Epithelial cell of proximal tubule (primary cell): Measurements from ENCODE around the gene RPS21. TPM values are rescaled to one million over a fixed set of nuclear protein-coding genes. Genes with fewer than 3 reads are reported as not detected.

Experiments
- DNase-seq: peaks from one replicate; pipeline ENCODE4 v3.0.0-alpha.2; 2011; ENCODE audit warnings: low read depth
- H3K4me3 ChIP-seq: 2 replicates; pipeline ENCODE4 v1.5.1; 2011; ENCODE audit warnings: low read depth, mild to moderate bottlenecking, low read length
- total RNA-seq: library from RNA; depleted of rRNA; stranded (reverse); fragments of >200 nt; gene quantifications from 2 replicates; pipeline ENCODE4 v1.2.3, GENCODE V29; 2015
- TF ChIP-seq, protein P1 (sequence below): conservative IDR thresholded peaks from 2 replicates; pipeline ENCODE4 v1.5.1; 2012; ENCODE audit warnings: low read depth, mild to moderate bottlenecking, low read length

RPS21 gene
- total RNA-seq, 1 donor from 2014 or later: 2,322 TPM

DNA sequence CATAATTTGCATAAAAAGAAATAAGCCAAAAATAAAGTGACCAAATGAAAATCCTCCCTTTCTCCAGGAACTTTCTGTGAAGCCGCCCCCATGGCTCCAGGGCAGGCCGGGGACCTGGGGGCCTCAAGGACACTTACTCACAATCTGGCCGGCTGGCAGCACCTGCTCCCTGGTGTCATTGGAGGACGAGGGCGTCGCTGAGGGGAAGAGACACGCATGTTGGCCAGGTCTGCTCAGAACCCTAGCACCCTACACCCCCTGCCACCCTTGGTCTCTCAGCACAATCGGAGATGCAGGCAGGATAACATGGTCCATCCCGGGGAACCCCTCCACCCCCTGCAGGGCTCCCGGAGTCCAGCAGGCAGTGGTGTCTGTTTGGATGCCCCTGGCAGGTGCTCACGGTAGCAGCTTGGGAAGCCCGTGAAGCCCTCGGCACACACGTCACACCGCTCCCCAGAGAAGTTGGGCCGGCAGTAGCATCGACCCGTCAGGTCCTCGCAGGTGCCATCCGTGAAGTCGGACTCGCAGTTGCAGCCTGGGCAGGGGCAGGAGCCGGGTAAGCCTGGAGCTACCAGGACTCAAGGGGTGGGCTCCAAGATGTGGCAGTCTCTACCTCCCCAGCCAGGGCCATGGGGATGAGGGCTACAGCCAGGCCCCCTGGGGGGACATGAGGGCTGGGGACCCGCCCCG lies 41.1 kb upstream of the RPS21 start:
- H3K4me3 ChIP-seq: no peak overlapping the region
- TF ChIP-seq, protein P1, sequence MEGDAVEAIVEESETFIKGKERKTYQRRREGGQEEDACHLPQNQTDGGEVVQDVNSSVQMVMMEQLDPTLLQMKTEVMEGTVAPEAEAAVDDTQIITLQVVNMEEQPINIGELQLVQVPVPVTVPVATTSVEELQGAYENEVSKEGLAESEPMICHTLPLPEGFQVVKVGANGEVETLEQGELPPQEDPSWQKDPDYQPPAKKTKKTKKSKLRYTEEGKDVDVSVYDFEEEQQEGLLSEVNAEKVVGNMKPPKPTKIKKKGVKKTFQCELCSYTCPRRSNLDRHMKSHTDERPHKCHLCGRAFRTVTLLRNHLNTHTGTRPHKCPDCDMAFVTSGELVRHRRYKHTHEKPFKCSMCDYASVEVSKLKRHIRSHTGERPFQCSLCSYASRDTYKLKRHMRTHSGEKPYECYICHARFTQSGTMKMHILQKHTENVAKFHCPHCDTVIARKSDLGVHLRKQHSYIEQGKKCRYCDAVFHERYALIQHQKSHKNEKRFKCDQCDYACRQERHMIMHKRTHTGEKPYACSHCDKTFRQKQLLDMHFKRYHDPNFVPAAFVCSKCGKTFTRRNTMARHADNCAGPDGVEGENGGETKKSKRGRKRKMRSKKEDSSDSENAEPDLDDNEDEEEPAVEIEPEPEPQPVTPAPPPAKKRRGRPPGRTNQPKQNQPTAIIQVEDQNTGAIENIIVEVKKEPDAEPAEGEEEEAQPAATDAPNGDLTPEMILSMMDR: no peak
- DNase-seq: no peak

DNA sequence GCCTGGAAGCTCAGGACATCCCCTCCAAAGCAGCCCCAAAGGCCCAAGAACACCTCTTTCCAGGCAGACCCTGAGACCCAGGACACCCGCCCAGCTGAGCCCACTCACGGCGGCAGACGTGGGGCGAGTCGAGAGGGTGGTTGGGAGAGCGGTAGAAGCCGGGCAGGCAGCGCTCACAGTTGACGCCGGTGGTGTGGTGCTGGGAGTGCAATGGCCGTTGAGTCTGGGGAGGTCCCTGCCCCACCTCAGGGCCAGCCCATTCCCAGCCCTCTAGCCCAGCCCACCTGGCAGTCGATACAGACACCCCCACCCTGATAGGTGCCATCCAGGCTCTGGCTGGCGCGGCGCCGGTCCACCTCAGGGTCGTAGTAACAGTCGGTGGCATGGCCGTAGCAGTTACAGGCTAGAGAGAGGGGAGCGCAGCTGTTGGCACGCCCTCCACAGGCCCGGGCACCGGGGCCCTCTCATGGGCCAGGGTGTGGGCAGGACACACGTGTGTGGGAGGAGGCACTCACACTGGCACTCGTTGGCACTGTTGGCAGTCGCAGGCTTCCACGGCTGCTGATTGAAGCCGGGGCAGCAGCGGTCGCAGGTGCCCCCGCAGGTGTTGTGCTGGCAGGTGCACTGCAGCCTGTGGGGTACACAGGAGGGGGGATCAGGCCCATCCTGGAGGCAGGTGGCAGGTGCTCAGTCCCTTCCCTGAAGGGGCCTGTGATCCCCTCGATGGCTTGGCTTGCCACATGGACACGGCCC lies 40.3 kb upstream of the RPS21 start:
- DNase-seq: no peak
- no peak overlapping the region for H3K4me3 ChIP-seq
- TF ChIP-seq, protein P1: no peak

DNA sequence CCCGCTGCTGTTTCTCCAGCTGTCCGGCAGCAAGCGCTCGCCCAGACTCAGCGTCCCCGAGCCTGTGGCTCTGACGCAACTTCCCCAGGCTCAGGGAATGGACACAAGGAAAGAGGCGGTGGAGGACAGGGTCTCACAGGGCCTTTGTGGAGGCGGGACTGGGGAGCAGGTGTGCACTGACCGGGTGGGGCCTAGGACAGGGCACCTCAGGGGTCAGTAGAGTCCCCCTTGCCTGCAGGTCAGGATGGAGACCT lies 39.8 kb upstream of the RPS21 start:
- DNase-seq: no peak
- TF ChIP-seq, protein P1: no peak
- H3K4me3 ChIP-seq: no peak overlapping the region

DNA sequence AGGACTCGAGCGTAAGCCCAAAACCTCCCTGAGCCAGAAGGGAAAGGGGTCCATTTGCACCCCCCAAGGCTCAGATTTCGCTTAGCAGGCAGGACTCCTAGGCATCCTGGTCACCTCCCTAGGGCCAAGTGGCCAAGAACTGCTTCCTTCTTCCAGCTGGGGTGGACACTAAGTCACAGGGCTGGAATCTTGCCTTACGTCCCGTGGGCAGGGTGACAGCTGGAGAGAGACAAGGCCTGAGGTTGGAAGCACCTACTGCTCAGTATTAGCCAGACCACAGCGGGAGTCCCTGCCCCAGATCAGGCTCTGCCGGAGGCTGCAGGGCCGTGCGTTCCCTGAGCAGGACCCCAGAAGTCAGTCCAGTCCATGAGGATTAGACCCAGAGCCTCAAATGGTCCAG lies 39.5 kb upstream of the RPS21 start:
- TF ChIP-seq, protein P1: no peak
- H3K4me3 ChIP-seq: no peak overlapping the region
- DNase-seq: no peak

DNA sequence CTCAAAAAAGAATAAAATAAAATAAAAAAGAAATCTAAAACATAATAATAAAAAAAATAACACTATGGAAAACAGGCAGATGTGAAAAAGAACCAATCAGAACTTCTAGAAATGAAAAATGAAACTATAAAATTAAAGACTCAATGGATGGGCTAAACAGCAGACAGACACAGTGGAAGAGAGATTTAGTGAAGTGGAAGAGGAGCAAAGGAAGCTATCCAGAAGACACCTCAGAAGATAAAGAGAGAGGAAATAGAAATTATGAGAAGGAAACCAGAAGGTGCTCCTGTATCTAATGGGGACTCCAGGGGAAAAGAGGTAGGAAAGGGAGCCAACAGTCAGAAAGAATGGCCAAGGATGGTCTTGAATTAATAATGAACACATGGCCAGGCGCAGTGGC lies 38.3 kb upstream of the RPS21 start:
- no peak for DNase-seq
- no peak overlapping the region for H3K4me3 ChIP-seq
- TF ChIP-seq, protein P1: no peak

DNA sequence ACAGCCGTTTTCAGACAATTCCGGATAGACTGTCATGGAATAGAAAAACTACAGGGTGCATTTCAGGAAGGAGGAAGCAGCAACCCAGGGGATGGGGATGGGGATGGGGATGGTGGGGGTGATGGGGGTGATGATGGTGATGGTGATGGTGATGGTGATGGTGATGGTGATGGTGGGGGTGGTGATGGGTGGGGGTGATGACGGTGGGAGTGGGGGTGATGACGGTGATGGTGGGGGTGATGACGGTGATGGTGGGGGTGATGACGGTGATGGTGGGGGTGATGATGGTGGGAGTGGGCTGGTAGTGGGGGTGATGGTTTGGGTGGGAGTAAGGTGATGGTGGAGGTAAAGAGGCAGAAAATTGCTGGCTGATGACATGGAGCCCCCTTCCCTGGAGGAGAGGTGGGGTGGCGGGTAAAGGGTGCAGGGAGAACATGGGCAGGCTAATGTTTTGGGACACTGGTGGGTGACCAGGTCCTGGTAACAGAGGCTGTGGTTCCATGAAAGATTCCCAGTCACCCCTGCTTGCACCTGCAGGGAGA lies 37.3 kb upstream of the RPS21 start:
- TF ChIP-seq, protein P1: no peak
- no peak overlapping the region for H3K4me3 ChIP-seq
- DNase-seq: no peak
